PC-9 (cell line): ENCODE measurements around the gene ACOT4. TPM values are rescaled to one million over a fixed set of nuclear protein-coding genes. Genes with fewer than 3 reads are reported as not detected.
"Not testable (repeated sequence)": the region's sequence is repeated elsewhere in the genome, so short reads cannot be mapped to it uniquely, and the experiment has no call there.

Experiments
- BruUV-seq: library from RNA; stranded (reverse); fragments of 400-500 nt; replicated peaks from 2 replicates; lab custom pipeline; 2021; lab: Mats Ljungman, UMichigan
- CTCF ChIA-PET: fragments of 300-600 bp; sonication (Branson Sonifier 250); formaldehyde crosslinking; loops from one replicate; lab custom pipeline; 2022; ENCODE audit warnings: antibody characterized with exemption; lab: Charles Lee
- POLR2A ChIA-PET: fragments of 300-600 bp; sonication (Branson Sonifier 250); formaldehyde crosslinking; loops from one replicate; lab custom pipeline; 2022; ENCODE audit warnings: antibody characterized with exemption; ENCODE audit not compliant: unreplicated experiment; lab: Charles Lee
- DNase-seq, 2 experiments: peaks; one replicate each; pipeline versions ENCODE4 v3.0.0 to v3.0.0-alpha.2; 2015 to 2022; ENCODE audit warnings: mixed read lengths in 1 of 2
- H2AFZ ChIP-seq: fragments of 200-600 bp; sonication (generic); 2 replicates; pipeline ENCODE4 v1.8.1; 2017; ENCODE audit warnings: antibody characterized with exemption
- H3F3A ChIP-seq: fragments of 200-600 bp; sonication (generic); 2 replicates; pipeline ENCODE4 v1.8.1; 2017; ENCODE audit warnings: antibody characterized with exemption, mild to moderate bottlenecking, low read depth; ENCODE audit not compliant: insufficient read depth
- H3K27ac ChIP-seq: fragments of 200-600 bp; sonication (generic); 2 replicates; pipeline ENCODE4 v1.6.1; 2016; ENCODE audit warnings: mixed run types
- H3K27me3 ChIP-seq: fragments of 200-600 bp; sonication (generic); 2 replicates; pipeline ENCODE4 v1.6.1; 2016; ENCODE audit warnings: low read depth, mixed run types; ENCODE audit not compliant: insufficient read depth
- H3K36me3 ChIP-seq: fragments of 200-600 bp; sonication (generic); 2 replicates; pipeline ENCODE4 v1.6.1; 2016; ENCODE audit warnings: low read depth, mixed run types
- H3K4me1 ChIP-seq: fragments of 200-600 bp; sonication (generic); replicated peaks from 2 replicates; pipeline ENCODE4 v1.6.1; 2016; ENCODE audit warnings: mixed run types; ENCODE audit not compliant: insufficient read depth
- H3K4me2 ChIP-seq: fragments of 200-600 bp; sonication (generic); 2 replicates; pipeline ENCODE4 v1.6.1; 2017; ENCODE audit warnings: mixed run types
- H3K4me3 ChIP-seq: fragments of 200-600 bp; sonication (generic); 2 replicates; pipeline ENCODE4 v1.6.1; 2016; ENCODE audit warnings: mixed run types
- H3K79me2 ChIP-seq: fragments of 200-600 bp; sonication (generic); 2 replicates; pipeline ENCODE4 v1.6.1; 2017; ENCODE audit warnings: low read depth, mixed run types
- H3K9me2 ChIP-seq: fragments of 200-600 bp; sonication (generic); 2 replicates; pipeline ENCODE4 v1.8.1; 2017; ENCODE audit warnings: mild to moderate bottlenecking; ENCODE audit not compliant: insufficient read depth
- H3K9me3 ChIP-seq: fragments of 200-600 bp; sonication (generic); 2 replicates; pipeline ENCODE4 v1.8.1; 2016; ENCODE audit warnings: low read depth; ENCODE audit not compliant: insufficient read depth
- H4K20me1 ChIP-seq: fragments of 200-600 bp; sonication (generic); 2 replicates; pipeline ENCODE4 v1.8.1; 2017; ENCODE audit not compliant: insufficient read depth
- EZH2 ChIP-seq: fragments of 200-600 bp; sonication (generic); IDR thresholded peaks from 2 replicates; pipeline ENCODE4 v1.8.0; 2017; ENCODE audit warnings: antibody characterized with exemption, low read depth
- intact Hi-C: fragments of 100-400 bp; cut with micrococcal nuclease; formaldehyde crosslinking; loops from one replicate; pipeline ENCODE4 v1.10.0; 2022; ENCODE audit not compliant: unreplicated experiment
- total RNA-seq: library from RNA; stranded (reverse); gene quantifications from 2 replicates; pipeline ENCODE4 v1.2.3, GENCODE V29; 2021
- TF ChIP-seq, protein P1 (sequence below): fragments of 200-600 bp; sonication (generic); conservative IDR thresholded peaks from 2 replicates; pipeline ENCODE4 v1.6.1; 2017; ENCODE audit warnings: mixed run types, antibody characterized with exemption, mild to moderate bottlenecking, moderate library complexity

The ACOT4 gene
- total RNA-seq, 1 experiment from 2014 or later, result 3.5 TPM

DNA sequence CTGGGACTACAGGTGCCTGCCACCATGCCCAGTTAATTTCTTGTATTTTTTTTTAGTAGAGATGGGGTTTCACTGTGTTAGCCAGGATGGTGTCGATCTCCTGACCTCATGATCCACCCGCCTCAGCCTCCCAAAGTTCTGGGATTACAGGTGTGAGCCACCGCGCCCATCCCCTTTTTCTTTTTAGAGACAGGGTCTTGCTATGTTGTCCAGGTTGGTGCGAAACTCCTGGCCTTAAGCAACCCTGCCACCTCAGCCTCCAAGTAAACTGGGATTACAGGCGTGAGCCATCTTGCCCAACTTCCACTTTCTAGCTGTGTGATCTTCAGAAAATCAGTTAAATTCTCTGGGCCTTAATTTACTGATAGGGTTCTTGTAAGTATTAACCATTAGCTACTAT, 24.7 kb upstream of the ACOT4 start:
- H3K36me3 ChIP-seq, H3K9me2 ChIP-seq, POLR2A ChIA-PET, BruUV-seq, intact Hi-C loops, H4K20me1 ChIP-seq, H3K27ac ChIP-seq, H3K27me3 ChIP-seq, H3K4me3 ChIP-seq, H2AFZ ChIP-seq, DNase-seq: not testable (repeated sequence)
- peaks cover 27% of the 10 kb centered on the region for H3K4me1 ChIP-seq
- peak overlapping the region; percentile 91; the same call in 1 of the 2 replicates for H3K4me2 ChIP-seq
- H3K9me3 ChIP-seq, result peaks cover 12% of the 10 kb centered on the region; the same call in 1 of the 2 replicates
- peaks cover 27% of the 10 kb centered on the region; the same call in 1 of the 2 replicates for H3F3A ChIP-seq
- CTCF ChIA-PET, result interaction anchor here (0.5 to 0.7 kb wide), 2 partner anchors 100 to 176 kb away, joined by 3 to 12 read pairs; no protein-coding TSS in a partner anchor
- peaks cover 28% of the 10 kb centered on the region for H3K79me2 ChIP-seq

DNA sequence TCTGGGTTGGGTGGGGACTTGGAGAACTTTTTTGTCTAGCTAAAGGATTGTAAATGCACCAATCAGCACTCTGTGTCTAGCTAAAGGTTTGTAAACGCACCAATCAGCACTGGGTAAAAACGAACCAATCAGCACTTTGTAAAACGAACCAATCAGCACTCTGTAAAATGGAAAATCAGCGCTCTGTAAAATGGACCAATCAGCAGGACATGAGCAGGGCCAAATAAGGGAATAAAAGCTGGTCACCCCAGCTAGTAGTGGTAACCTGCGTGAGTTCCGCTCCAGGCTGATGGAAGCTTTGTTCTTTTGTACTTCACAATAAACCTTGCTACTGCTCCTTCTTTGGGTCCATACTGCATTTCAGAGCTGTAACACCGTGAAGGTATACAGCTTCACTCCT, 24.3 kb upstream of the ACOT4 start:
- H3K79me2 ChIP-seq, result peaks cover 28% of the 10 kb centered on the region
- H3K27me3 ChIP-seq, result no peaks in the 10 kb centered on the region
- no peak overlapping the region for H2AFZ ChIP-seq
- peaks cover 27% of the 10 kb centered on the region for H3K4me1 ChIP-seq
- peaks cover 27% of the 10 kb centered on the region; the same call in 1 of the 2 replicates for H3F3A ChIP-seq
- 0 out of 2 replicates have a peak overlapping the region, but pooled peaks have one; percentile 3 for H3K27ac ChIP-seq
- ChIA-PET POLR2A (no interaction called here), CTCF (interaction anchor here (0.7 kb wide), 1 partner anchor 175 kb away, joined by 3 read pairs; no protein-coding TSS in a partner anchor)
- no peak for DNase-seq
- peak overlapping the region; percentile 91 for H3K4me2 ChIP-seq
- H3K4me3 ChIP-seq, result peak overlapping the region; percentile 65; the same call in 1 of the 2 replicates
- intact Hi-C loops, result no loop called here
- TF ChIP-seq, protein P1, sequence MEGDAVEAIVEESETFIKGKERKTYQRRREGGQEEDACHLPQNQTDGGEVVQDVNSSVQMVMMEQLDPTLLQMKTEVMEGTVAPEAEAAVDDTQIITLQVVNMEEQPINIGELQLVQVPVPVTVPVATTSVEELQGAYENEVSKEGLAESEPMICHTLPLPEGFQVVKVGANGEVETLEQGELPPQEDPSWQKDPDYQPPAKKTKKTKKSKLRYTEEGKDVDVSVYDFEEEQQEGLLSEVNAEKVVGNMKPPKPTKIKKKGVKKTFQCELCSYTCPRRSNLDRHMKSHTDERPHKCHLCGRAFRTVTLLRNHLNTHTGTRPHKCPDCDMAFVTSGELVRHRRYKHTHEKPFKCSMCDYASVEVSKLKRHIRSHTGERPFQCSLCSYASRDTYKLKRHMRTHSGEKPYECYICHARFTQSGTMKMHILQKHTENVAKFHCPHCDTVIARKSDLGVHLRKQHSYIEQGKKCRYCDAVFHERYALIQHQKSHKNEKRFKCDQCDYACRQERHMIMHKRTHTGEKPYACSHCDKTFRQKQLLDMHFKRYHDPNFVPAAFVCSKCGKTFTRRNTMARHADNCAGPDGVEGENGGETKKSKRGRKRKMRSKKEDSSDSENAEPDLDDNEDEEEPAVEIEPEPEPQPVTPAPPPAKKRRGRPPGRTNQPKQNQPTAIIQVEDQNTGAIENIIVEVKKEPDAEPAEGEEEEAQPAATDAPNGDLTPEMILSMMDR, result no peak
- TF ChIP-seq EZH2, result no peak
- no peaks in the 10 kb centered on the region for H3K36me3 ChIP-seq
- no peaks in the 10 kb centered on the region for H4K20me1 ChIP-seq
- peaks cover 8% of the 10 kb centered on the region; the same call in 1 of the 2 replicates for H3K9me3 ChIP-seq
- no TSS peak for BruUV-seq
- no peaks in the 10 kb centered on the region for H3K9me2 ChIP-seq

DNA sequence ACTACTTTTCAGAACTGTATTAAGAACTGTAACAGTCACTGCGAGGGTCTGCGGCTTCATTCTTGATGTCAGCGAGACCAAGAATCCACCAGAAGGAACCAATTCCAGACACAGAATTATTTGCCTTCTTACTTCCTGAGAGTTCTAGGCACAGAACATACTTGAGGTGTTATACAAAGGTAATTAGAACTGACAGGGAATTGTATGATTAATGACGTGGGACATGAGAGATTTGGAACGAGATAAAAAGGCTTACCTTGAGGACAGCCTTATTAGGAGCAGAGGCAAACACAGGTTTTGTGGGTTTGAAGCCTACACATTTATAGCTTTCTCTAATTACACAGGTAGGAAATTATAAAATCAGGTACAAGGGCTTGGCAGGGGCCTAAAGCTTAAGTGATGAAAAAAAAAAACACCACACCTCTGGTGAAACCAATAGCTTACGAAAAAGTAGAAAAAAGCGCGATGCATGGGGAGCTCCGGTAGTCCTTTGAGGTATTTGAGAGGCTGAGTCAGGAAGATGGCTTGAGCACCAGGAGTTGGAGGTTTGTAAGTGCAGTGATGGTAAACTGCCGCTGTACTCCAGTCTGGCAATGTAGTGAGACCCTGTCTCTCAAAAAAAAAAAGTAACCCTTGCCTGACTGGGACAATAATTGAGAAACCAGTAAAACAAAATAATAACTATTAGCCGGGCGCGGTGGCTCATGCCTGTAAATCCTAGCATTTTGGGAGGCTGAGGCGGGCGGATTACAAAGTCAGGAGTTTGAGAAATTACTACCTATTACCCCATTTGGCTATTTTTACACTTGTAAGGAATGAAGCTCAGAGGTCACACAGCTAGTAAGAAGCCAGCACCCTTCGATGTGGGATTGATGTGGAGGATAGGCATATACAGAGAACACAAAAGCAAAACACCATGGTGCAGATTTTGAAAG, 23.5 kb upstream of the ACOT4 start:
- H3K9me3 ChIP-seq, result peaks cover 3% of the 10 kb centered on the region; the same call in 1 of the 2 replicates
- H2AFZ ChIP-seq, result peak overlapping the region; percentile 92; the same call in 1 of the 2 replicates
- H3K27me3 ChIP-seq, result no peaks in the 10 kb centered on the region
- CTCF ChIA-PET, result interaction anchor here (0.5 to 1.5 kb wide), 7 partner anchors 42 to 395 kb away, joined by 3 to 8 read pairs (median 3); no protein-coding TSS in a partner anchor
- no peak for TF ChIP-seq EZH2
- TF ChIP-seq, protein P1, result no peak
- H3K4me3 ChIP-seq, result peak overlapping the region; percentile 65
- intact Hi-C loops, result loop anchor here (2.0 kb wide), 1 partner anchor 65 kb away; no protein-coding TSS in a partner anchor
- DNase-seq, result peak in 1 of 2 experiments; percentile 78
- peaks cover 28% of the 10 kb centered on the region for H3K79me2 ChIP-seq
- no peaks in the 10 kb centered on the region for H4K20me1 ChIP-seq
- peaks cover 27% of the 10 kb centered on the region for H3K4me1 ChIP-seq
- BruUV-seq, result no TSS peak
- no peaks in the 10 kb centered on the region for H3K36me3 ChIP-seq
- POLR2A ChIA-PET, result interaction anchor here (0.6 to 1.1 kb wide), 6 partner anchors 34 to 1876 kb away, joined by 3 to 13 read pairs (median 6); partner anchors contain the start of gene PTGR2
- no peaks in the 10 kb centered on the region for H3K9me2 ChIP-seq
- peaks cover 27% of the 10 kb centered on the region; the same call in 1 of the 2 replicates for H3F3A ChIP-seq
- H3K27ac ChIP-seq, result peak overlapping the region; percentile 60
- H3K4me2 ChIP-seq, result peak overlapping the region; percentile 91

DNA sequence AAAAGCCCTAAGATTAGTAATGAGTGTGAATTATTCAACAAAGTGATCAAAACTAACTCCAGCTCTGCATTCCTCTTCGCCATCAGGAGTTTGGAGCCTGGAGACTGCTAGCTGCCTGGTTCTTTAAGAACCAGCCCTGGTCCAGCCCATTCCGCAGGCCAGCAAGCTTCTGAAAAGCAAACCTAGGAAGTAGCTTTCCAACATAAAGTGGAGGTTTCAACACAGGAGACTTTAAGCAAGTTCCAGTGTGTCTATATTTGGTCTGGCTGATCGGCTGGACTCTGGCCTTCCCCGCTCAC, 22.8 kb upstream of the ACOT4 start:
- Histone ChIP-seq H3K27ac (peak overlapping the region; percentile 60), H3K4me3 (peak overlapping the region; percentile 65)

More for the DNA sequence above, 22.8 kb upstream of the ACOT4 start:
- TSS peak; percentile 36 for BruUV-seq
- not testable (repeated sequence) for H3K36me3 ChIP-seq, DNase-seq, H3K9me2 ChIP-seq, H4K20me1 ChIP-seq, H3K27me3 ChIP-seq, H3K9me3 ChIP-seq
- ChIA-PET CTCF (interaction anchor here (0.5 to 1.5 kb wide), 4 partner anchors 42 to 104 kb away, joined by 3 to 8 read pairs (median 4); no protein-coding TSS in a partner anchor), POLR2A (interaction anchor here (0.6 to 1.1 kb wide), 5 partner anchors 34 to 1875 kb away, joined by 3 to 13 read pairs (median 6); partner anchors contain the start of gene PTGR2)
- Histone ChIP-seq H3K4me2 (peak overlapping the region; percentile 91), H3K4me1 (peaks cover 27% of the 10 kb centered on the region), H3K79me2 (peaks cover 28% of the 10 kb centered on the region), H3F3A (peaks cover 27% of the 10 kb centered on the region; the same call in 1 of the 2 replicates), H2AFZ (peak overlapping the region; percentile 92)
- intact Hi-C loops, result loop anchor here (2.0 kb wide), 1 partner anchor 64 kb away; no protein-coding TSS in a partner anchor
